HepG2 (cell line): ENCODE data around the gene STUB1. TPM values are rescaled to one million over a fixed set of nuclear protein-coding genes. Genes with fewer than 3 reads are reported as not detected.
A peak's percentile ranks its signal among the peaks of the same experiment; 100 is the strongest.

Experiments
- BCL3 ChIP-seq: sonication (generic); formaldehyde crosslinking; IDR thresholded peaks from 2 replicates; pipeline ENCODE4 v1.5.1; 2020; ENCODE audit warnings: mild to moderate bottlenecking, missing genetic modification reagents, moderate library complexity
- BRF2 ChIP-seq: sonication (generic); formaldehyde crosslinking; IDR thresholded peaks from 2 replicates; pipeline ENCODE4 v1.8.1; 2022; ENCODE audit warnings: mild to moderate bottlenecking, missing genetic modification reagents
- CREBL2 ChIP-seq: sonication (generic); formaldehyde crosslinking; IDR thresholded peaks from 2 replicates; pipeline ENCODE4 v1.8.1; 2023; ENCODE audit warnings: missing genetic modification reagents, mild to moderate bottlenecking, borderline replicate concordance
- EHMT2 ChIP-seq: fragments of 200-600 bp; sonication (generic); IDR thresholded peaks from 2 replicates; pipeline ENCODE4 v1.7.0; 2017; ENCODE audit warnings: antibody characterized with exemption, low read depth, low read length, borderline replicate concordance
- EP300 ChIP-seq, 3 experiments: sonication (generic) in 1 of 3; formaldehyde crosslinking in 1 of 3; IDR thresholded peaks; 2 replicates each; pipeline versions ENCODE4 v1.5.1 to v1.6.1; 2011 to 2020; ENCODE audit warnings: low read depth in 2 of 3, low read length in 2 of 3, borderline replicate concordance in 1 of 3, improper control_type of control experiment in 1 of 3, mild to moderate bottlenecking in 1 of 3, missing genetic modification reagents in 1 of 3, moderate library complexity in 1 of 3
- HOXD1 ChIP-seq: sonication (generic); formaldehyde crosslinking; IDR thresholded peaks from 2 replicates; pipeline ENCODE4 v1.5.0; 2020; ENCODE audit warnings: missing genetic modification reagents
- JUNB ChIP-seq: sonication (generic); formaldehyde crosslinking; IDR thresholded peaks from 2 replicates; pipeline ENCODE4 v1.8.0; 2022; ENCODE audit warnings: missing genetic modification reagents, mild to moderate bottlenecking, borderline replicate concordance
- KLF12 ChIP-seq: sonication (generic); formaldehyde crosslinking; IDR thresholded peaks from 2 replicates; pipeline ENCODE4 v1.4.0; 2020; ENCODE audit warnings: missing genetic modification reagents, borderline replicate concordance
- MBD4 ChIP-seq: IDR thresholded peaks from 2 replicates; pipeline ENCODE4 v1.6.1; 2012; ENCODE audit warnings: low read length, inconsistent platforms, borderline replicate concordance
- NCOR1 ChIP-seq: fragments of 200-600 bp; sonication (generic); IDR thresholded peaks from 2 replicates; pipeline ENCODE4 v1.7.0; 2017; ENCODE audit warnings: antibody characterized with exemption, low read length, borderline replicate concordance
- PRDM15 ChIP-seq: sonication (generic); formaldehyde crosslinking; IDR thresholded peaks from 2 replicates; pipeline ENCODE4 v1.4.0; 2020; ENCODE audit warnings: missing genetic modification reagents
- SP140L ChIP-seq: sonication (generic); formaldehyde crosslinking; IDR thresholded peaks from 2 replicates; pipeline ENCODE4 v1.4.0; 2020; ENCODE audit warnings: missing genetic modification reagents, borderline replicate concordance
- SP2 ChIP-seq: sonication (generic); formaldehyde crosslinking; IDR thresholded peaks from 2 replicates; pipeline ENCODE4 v1.5.1; 2020; ENCODE audit warnings: mild to moderate bottlenecking, missing genetic modification reagents
- TGIF2 ChIP-seq: IDR thresholded peaks from 2 replicates; pipeline ENCODE4 v1.6.1; 2016; ENCODE audit warnings: control low read depth, missing compliant biosample characterization
- UBTF ChIP-seq: sonication (generic); formaldehyde crosslinking; IDR thresholded peaks from 2 replicates; pipeline ENCODE4 v1.4.0; 2020; ENCODE audit warnings: mild to moderate bottlenecking, missing genetic modification reagents
- ZNF296 ChIP-seq: sonication (generic); formaldehyde crosslinking; conservative IDR thresholded peaks from 2 replicates; pipeline ENCODE4 v1.5.0; 2020; ENCODE audit warnings: mild to moderate bottlenecking, missing genetic modification reagents
- ZNF564 ChIP-seq: sonication (generic); formaldehyde crosslinking; IDR thresholded peaks from 2 replicates; pipeline ENCODE4 v1.8.1; 2023; ENCODE audit warnings: mild to moderate bottlenecking, missing genetic modification reagents
- ZNF605 ChIP-seq: sonication (generic); formaldehyde crosslinking; IDR thresholded peaks from 2 replicates; pipeline ENCODE4 v1.8.0; 2022; ENCODE audit warnings: mild to moderate bottlenecking, missing genetic modification reagents
- ZNF660 ChIP-seq: sonication (generic); formaldehyde crosslinking; IDR thresholded peaks from 2 replicates; pipeline ENCODE4 v1.5.1; 2020; ENCODE audit warnings: mild to moderate bottlenecking, low read depth, missing genetic modification reagents, borderline replicate concordance
- ZNF7 ChIP-seq: IDR thresholded peaks from 2 replicates; pipeline ENCODE4 v1.6.1; 2016; ENCODE audit warnings: missing biosample characterization, missing genetic modification reagents
- ZSCAN21 ChIP-seq: sonication (generic); formaldehyde crosslinking; IDR thresholded peaks from 2 replicates; pipeline ENCODE4 v1.8.0; 2022; ENCODE audit warnings: mild to moderate bottlenecking, missing genetic modification reagents, moderate library complexity, borderline replicate concordance
- polyA plus RNA-seq, 8 experiments: library from polyadenylated mRNA; depleted of rRNA in 3 of 8; stranded (reverse) in 7 of 8; unstranded in 1 of 8; fragments of >200 nt; fragmentation: Illumina TruSeq in 4 of 8; extraction: Trizol in 4 of 8; gene quantifications; 2 replicates each; pipeline versions ENCODE4 v1.2.1 to v1.2.3, GENCODE V29; 2011 to 2016; ENCODE audit warnings: low read depth in 4 of 8, missing spikeins in 1 of 8, mixed read lengths in 1 of 8; ENCODE audit not compliant: insufficient read depth in 1 of 8
- total RNA-seq, 5 experiments: library from RNA; depleted of rRNA; stranded (reverse); fragments of >200 nt; fragmentation: Illumina TruSeq; extraction: Trizol; gene quantifications; 2 replicates each; pipeline ENCODE4 v1.2.3, GENCODE V29; 2016; ENCODE audit warnings: low read depth in 1 of 5

The STUB1 gene
- total and polyA plus RNA-seq, 2 of the 13 experiments (the other 11 are each of a cell fraction or from before 2014, with no cell fraction given), result 52.9 to 78.2 TPM

- no peak for TF ChIP-seq UBTF (CRISPR knock-in tag)
- no peak for TF ChIP-seq TGIF2
- no peak for TF ChIP-seq ZSCAN21
- TF ChIP-seq BCL3, result no peak
- TF ChIP-seq ZNF564 (CRISPR knock-in tag), result no peak
- TF ChIP-seq SP2 (CRISPR knock-in tag), result no peak
- no peak for TF ChIP-seq NCOR1
- TF ChIP-seq MBD4, result no peak
- TF ChIP-seq BRF2 (CRISPR knock-in tag), result no peak
- no peak for TF ChIP-seq KLF12 (CRISPR knock-in tag)
- no peak for TF ChIP-seq ZNF7 (CRISPR knock-in tag)
- TF ChIP-seq JUNB (CRISPR knock-in tag), result no peak
- TF ChIP-seq CREBL2 (CRISPR knock-in tag), result no peak
- no peak for TF ChIP-seq EHMT2
- TF ChIP-seq HOXD1 (CRISPR knock-in tag), result no peak
- TF ChIP-seq SP140L (CRISPR knock-in tag), result no peak
- peak; percentile 16; the same call in 1 of the 2 replicates for TF ChIP-seq ZNF605 (CRISPR knock-in tag)
- TF ChIP-seq ZNF660 (CRISPR knock-in tag), result no peak
- no peak for TF ChIP-seq PRDM15 (CRISPR knock-in tag)
- TF ChIP-seq ZNF296 (CRISPR knock-in tag), result 0 out of 2 replicates have a peak, but pooled peaks have one; percentile 20
- TF ChIP-seq EP300 (IDR thresholded peaks at IDR 0.05; ENCODE audit: low read depth in 2 of 2, low read length in 2 of 2), result no peak
- no peak for TF ChIP-seq EP300 (CRISPR knock-in tag; IDR thresholded peaks at IDR 0.05; ENCODE audit: borderline replicate concordance)
These were observed 44.5 kb upstream of the STUB1 start (continued) for GRCh38 chr16:635573-636205.
